Ovary (tissue), 9 donors: ENCODE data around the gene DNAJC7. TPM values are rescaled to one million over a fixed set of nuclear protein-coding genes. Genes with fewer than 3 reads are reported as not detected.
"Not testable (repeated sequence)": the region's sequence is repeated elsewhere in the genome, so short reads cannot be mapped to it uniquely, and the experiment has no call there.

ENCODE experiments used
- DNase-seq, 5 donors: peaks; one replicate each; pipeline ENCODE4 v3.0.0-alpha.2; 2019 to 2020
- H3K27ac ChIP-seq, 2 donors: fragments of 200-600 bp; one replicate each; pipeline versions ENCODE4 v1.5.1 to v1.8.0; 2019 to 2022
- H3K27me3 ChIP-seq: fragments of 200-600 bp; one replicate; pipeline ENCODE4 v1.8.0; 2022
- H3K36me3 ChIP-seq: fragments of 200-600 bp; sonication (generic); one replicate; pipeline ENCODE4 v1.5.1; 2019
- H3K4me1 ChIP-seq: one replicate; pipeline ENCODE4 v1.8.1; 2013; ENCODE audit warnings: mild to moderate bottlenecking, moderate library complexity; ENCODE audit not compliant: insufficient read depth
- H3K4me3 ChIP-seq: fragments of 200-600 bp; sonication (generic); one replicate; pipeline ENCODE4 v1.5.1; 2017
- H3K9me3 ChIP-seq, 2 donors: fragments of 200-600 bp in 1 of 2; sonication (generic) in 1 of 2; one replicate each; pipeline versions ENCODE4 v1.5.1 to v1.8.1; 2013 to 2019; ENCODE audit warnings: mild to moderate bottlenecking in 1 of 2, moderate library complexity in 1 of 2
- EP300 ChIP-seq: sonication (generic); formaldehyde crosslinking; IDR thresholded peaks from one replicate; pipeline ENCODE4 v1.6.1; 2017; ENCODE audit warnings: antibody characterized with exemption
- POLR2A ChIP-seq: fragments of 450-650 bp; IDR thresholded peaks from one replicate; pipeline ENCODE4 v1.6.1; 2017; ENCODE audit warnings: antibody characterized with exemption, mild to moderate bottlenecking, moderate library complexity
- WGBS, 3 donors: extraction: QIAGEN DNeasy Blood & Tissue Kit in 1 of 3; methylation state at CpG; one replicate each; pipeline versions ENCODE4 v1.1.5 to v1.1.7; 2013 to 2017; 5-methylcytosine and 5-hydroxymethylcytosine counted together
- intact Hi-C, 4 donors: fragments of 100-400 bp; cut with DNase I; formaldehyde crosslinking; loops; one replicate each; pipeline versions ENCODE4 v1.11.0 to v1.15.1; 2022 to 2023
- polyA plus RNA-seq, 2 donors: library from polyadenylated mRNA; stranded (reverse); fragments of 200-250 nt in 1 of 2; fragments of 350-450 nt in 1 of 2; fragmentation: Illumina TruSeq in 1 of 2; extraction: RNeasy Lipid Tissue Mini Kit (QIAGEN cat#74804) in 1 of 2; gene quantifications; one replicate each; pipeline ENCODE4 v1.2.3, GENCODE V29; 2013 to 2014
- total RNA-seq, 7 donors: library from RNA; depleted of rRNA in 2 of 7; stranded (reverse); fragments of >200 nt in 2 of 7; fragmentation: NEBNext Ultra II Directional in 3 of 7; extraction: Animal tissue kit (Norgen Biotek cat#: 25700) in 3 of 7; gene quantifications; one replicate each; pipeline versions ENCODE4 v1.1.0 to v1.2.4, GENCODE V29; 2016 to 2023
- TF ChIP-seq, protein P1 (sequence below), 3 donors: fragments of 450-650 bp in 2 of 3; fragments of 200-600 bp in 1 of 3; IDR thresholded peaks; one replicate each; pipeline versions ENCODE4 v1.5.1 to v1.8.0; 2016 to 2022; ENCODE audit warnings: antibody characterized with exemption in 3 of 3, mild to moderate bottlenecking in 1 of 3
- donor health status: DM: no; HTN: no; CAD: no; lungs with moderate emphysema.
- donor health status: DM: no; HTN: no; CAD: no.
- donor health status: Bipolar disorder and iron deficiency.
- donor health status: DM: yes; HTN: yes; CAD: no.
- donor health status: DM: no; HTN: no; CAD: no.
- donor health status: DM: yes; HTN: yes; CAD: no.

Gene DNAJC7
- total and polyA plus RNA-seq, 9 donors: 37.7 to 102 (median 70.1) TPM

DNA sequence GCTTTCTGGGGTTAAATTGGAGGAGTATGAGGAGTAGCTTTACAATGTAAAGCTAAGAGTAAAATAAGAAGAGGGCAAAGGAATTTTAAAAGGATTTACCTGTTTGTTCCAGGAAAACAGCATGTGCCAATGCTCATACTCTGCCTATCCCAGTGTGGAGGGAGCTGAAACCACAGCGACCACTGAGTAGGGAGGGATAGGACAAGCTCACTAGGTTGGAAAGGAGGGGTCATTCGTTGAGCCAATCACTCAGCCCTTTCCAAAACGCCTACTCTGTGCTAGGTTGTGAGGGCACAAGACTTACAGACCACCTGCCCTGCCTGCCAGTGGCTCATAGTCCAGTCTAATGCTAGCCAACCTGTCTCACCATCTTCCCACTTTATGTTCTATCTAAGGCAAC is 1.1 kb upstream of the DNAJC7 start:
- Histone ChIP-seq H3K4me3 (peak overlapping the region; percentile 61), H3K27ac (no peak overlapping the region), H3K27me3 (no peaks in the 10 kb centered on the region), H3K36me3 (no peaks in the 10 kb centered on the region), H3K4me1 (peaks cover 13% of the 10 kb centered on the region), H3K9me3 (no peaks in the 10 kb centered on the region)
- DNase-seq: no peak
- 21 to 27% (median 25%) methylated on average over 3 of the region's 3 CpGs for WGBS, 3 donors
- intact Hi-C loops: loop anchor here in 1 of 4 donors (5.0 kb wide), 1 partner anchor 51 kb away; the partner anchor contains the start of gene CNP
- TF ChIP-seq POLR2A: no peak
- no peak for TF ChIP-seq EP300
- TF ChIP-seq, protein P1, sequence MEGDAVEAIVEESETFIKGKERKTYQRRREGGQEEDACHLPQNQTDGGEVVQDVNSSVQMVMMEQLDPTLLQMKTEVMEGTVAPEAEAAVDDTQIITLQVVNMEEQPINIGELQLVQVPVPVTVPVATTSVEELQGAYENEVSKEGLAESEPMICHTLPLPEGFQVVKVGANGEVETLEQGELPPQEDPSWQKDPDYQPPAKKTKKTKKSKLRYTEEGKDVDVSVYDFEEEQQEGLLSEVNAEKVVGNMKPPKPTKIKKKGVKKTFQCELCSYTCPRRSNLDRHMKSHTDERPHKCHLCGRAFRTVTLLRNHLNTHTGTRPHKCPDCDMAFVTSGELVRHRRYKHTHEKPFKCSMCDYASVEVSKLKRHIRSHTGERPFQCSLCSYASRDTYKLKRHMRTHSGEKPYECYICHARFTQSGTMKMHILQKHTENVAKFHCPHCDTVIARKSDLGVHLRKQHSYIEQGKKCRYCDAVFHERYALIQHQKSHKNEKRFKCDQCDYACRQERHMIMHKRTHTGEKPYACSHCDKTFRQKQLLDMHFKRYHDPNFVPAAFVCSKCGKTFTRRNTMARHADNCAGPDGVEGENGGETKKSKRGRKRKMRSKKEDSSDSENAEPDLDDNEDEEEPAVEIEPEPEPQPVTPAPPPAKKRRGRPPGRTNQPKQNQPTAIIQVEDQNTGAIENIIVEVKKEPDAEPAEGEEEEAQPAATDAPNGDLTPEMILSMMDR (IDR thresholded peaks at IDR 0.05): no peak

DNA sequence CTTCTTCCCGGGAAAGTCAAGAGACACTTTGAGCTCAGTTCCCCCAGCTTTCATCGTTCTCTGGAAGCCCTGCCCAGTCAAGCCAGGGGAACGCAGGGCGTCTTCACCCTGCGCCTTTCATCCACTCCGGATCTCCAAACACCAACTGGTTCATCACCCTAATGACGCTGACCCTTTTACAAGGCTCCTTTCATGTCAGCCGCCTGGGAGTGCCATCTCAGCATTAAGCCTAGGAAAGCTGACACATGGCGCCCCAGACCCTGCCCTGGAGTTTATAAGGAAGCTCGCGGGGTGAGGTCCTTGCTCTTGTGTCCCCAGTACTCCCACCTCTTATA is 594 bp upstream of the DNAJC7 start:
- no peaks in the 10 kb centered on the region for H3K36me3 ChIP-seq
- no peak for TF ChIP-seq EP300
- TF ChIP-seq, protein P1 (IDR thresholded peaks at IDR 0.05): no peak
- TF ChIP-seq POLR2A: no peak
- intact Hi-C loops: loop anchor here in 1 of 4 donors (5.0 kb wide), 1 partner anchor 51 kb away; the partner anchor contains the start of gene CNP
- no peaks in the 10 kb centered on the region for H3K9me3 ChIP-seq
- H3K4me3 ChIP-seq: peak overlapping the region; percentile 61
- no peaks in the 10 kb centered on the region for H3K27me3 ChIP-seq
- 2 to 3% (median 2%) methylated on average over 11 of the region's 11 CpGs for WGBS, 3 donors
- H3K4me1 ChIP-seq: peaks cover 13% of the 10 kb centered on the region
- peak overlapping the region; percentile 31 to 76 for H3K27ac ChIP-seq
- no peak for DNase-seq

DNA sequence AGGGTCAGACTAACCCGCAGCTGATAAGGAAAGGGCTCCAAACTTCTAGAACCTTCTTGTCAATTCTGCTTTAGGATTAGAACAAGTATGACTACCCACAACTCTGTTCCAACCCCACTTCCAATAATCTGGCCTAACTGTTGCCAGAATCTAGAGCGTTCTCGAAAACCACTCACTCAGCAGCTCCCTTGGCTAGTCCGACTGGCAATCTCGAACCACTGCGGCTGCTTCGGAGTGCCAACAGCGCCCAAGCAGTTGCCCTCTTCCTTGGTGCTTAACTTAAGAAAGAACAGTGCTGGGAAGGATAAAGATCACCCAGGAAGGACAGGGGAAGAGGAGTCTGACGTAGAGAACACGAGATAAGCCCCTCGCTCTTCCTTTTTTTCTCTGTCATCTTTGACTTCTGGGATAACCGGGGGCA is 818 bp downstream of the DNAJC7 start:
- TF ChIP-seq, protein P1 (IDR thresholded peaks at IDR 0.05): no peak
- TF ChIP-seq EP300: no peak
- TF ChIP-seq POLR2A: no peak
- intact Hi-C loops: loop anchor here in 1 of 4 donors (5.0 kb wide), 1 partner anchor 49 kb away; the partner anchor contains the start of gene CNP
- Histone ChIP-seq H3K4me1 (peaks cover 13% of the 10 kb centered on the region), H3K36me3 (no peaks in the 10 kb centered on the region), H3K4me3 (peak overlapping the region; percentile 61), H3K27me3 (no peaks in the 10 kb centered on the region), H3K27ac (peak overlapping the region; percentile 13 to 76), H3K9me3 (no peaks in the 10 kb centered on the region)
- no peak for DNase-seq
- 1 to 3% (median 1%) methylated on average over 12 of the region's 12 CpGs for WGBS, 3 donors

DNA sequence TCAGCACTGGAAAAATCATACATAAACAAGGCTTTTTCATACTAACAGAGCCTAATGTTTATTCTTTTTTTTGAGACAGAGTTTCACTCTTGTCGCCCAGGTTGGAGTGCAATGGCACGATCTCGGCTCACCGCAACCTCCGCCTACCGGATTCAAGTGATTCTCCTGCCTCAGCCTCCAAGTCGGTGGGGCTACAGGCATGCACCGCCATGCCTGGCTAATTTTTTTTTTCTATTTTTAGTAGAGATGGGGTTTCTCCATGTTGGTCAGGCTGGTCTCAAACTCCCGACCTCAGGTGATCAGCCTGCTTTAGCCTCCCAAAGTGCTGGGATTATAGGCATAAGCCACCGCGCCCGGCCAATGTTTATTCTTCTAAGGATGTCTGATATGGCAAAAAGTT is 3.5 kb downstream of the DNAJC7 start:
- 88 to 93% (median 93%) methylated on average over 12 of the region's 12 CpGs for WGBS, 3 donors
- H3K27ac ChIP-seq, intact Hi-C loops, DNase-seq, H3K27me3 ChIP-seq, H3K36me3 ChIP-seq, H3K4me3 ChIP-seq, H3K9me3 ChIP-seq, H3K4me1 ChIP-seq: not testable (repeated sequence)

DNA sequence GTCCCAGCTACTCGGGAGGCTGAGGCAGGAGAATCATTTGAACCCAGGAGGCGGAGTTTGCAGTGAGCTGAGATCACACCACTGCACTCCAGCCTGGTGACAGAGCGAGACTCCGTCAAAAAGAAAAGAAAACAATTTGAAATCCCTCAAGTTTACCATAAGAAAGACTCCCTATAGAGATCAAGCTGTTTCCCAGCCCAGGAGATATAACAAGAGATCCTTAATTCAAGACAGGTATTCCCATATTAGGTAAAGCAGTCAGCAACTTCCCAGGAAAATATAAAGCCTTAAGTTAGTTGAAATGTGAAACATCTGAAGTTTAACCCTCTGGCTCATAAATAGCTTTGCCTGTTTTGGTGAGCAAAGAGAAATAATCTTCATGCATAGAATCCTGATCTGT is 4.9 kb downstream of the DNAJC7 start:
- H3K36me3 ChIP-seq, H3K27me3 ChIP-seq, H3K4me1 ChIP-seq, intact Hi-C loops, H3K9me3 ChIP-seq, H3K4me3 ChIP-seq, DNase-seq, H3K27ac ChIP-seq: not testable (repeated sequence)
- 68 to 83% (median 77%) methylated on average over 4 of the region's 4 CpGs for WGBS, 3 donors
